ENCODE data around the gene RNU6-1.

Gene RNU6-1

DNA sequence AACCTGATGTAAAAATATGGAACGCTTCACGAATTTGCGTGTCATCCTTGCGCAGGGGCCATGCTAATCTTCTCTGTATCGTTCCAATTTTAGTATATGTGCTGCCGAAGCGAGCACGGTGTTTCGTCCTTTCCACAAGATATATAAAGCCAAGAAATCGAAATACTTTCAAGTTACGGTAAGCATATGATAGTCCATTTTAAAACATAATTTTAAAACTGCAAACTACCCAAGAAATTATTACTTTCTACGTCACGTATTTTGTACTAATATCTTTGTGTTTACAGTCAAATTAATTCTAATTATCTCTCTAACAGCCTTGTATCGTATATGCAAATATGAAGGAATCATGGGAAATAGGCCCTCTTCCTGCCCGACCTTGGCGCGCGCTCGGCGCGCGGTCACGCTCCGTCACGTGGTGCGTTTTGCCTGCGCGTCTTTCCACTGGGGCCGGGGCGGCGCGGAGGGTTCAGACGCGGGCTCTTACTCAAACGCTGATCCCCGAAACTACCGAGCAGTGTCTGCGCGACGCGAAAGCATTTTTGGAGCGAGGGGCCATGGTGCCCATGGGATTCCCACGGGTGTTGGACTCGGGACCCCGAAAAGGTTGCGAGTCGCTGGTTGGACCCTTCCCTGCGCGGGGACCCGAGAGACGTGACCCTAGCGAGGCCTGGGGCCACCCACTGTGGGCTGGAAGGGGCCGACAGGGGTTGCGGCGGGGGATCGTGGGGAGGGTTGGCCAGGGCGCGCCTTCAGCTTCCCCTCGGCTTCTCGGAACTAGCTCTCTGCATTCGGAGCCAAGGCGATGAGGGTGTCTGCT lies at the start of gene RNU6-1:
Gene RNU6-1 (minus strand): TSS at position 117 of the 820 bp plus-strand sequence.
- peak; percentile 92 for DNase-seq (ENCODE audit: low read depth)

DNA sequence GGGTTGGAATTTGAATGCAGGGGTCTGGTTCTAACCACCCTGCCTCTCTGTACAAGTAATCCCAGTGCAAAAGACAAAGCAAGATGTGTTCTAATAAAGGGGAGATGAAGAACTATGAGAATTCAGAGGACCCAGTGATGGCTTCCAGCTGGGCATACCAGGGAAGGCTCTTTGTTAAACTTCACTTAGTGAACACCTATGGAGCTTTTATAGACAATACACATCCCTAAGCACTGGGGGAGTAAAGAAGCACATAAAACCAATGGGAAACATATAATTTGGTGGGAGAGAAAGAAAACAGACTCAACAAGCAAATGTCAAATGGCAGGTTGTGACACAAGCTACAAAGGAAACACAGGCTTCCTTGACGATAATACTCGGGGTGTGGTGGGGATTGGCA lies 47.9 kb upstream of the RNU6-1 start:
- no peak for DNase-seq (ENCODE audit: low read depth)

DNA sequence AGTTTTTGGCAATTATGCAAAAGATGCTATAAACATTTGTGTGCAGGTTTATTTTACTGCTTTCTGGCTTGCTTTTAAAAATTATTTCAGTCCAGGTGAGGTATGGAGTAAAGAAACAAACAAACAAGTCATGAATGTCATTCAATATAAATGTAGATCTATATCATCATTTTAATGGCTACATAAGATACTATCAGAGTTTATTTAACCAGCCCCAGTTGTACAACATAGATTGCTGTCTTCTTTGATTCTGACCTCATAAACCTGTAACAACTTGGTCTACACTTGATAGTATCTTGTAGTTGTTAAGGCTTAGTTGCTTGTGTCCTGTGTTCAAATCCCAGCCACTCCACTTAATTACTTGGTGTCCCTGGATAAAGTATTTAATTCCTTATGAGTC lies 46.0 kb upstream of the RNU6-1 start:
- DNase-seq (ENCODE audit: low read depth) = no peak

DNA sequence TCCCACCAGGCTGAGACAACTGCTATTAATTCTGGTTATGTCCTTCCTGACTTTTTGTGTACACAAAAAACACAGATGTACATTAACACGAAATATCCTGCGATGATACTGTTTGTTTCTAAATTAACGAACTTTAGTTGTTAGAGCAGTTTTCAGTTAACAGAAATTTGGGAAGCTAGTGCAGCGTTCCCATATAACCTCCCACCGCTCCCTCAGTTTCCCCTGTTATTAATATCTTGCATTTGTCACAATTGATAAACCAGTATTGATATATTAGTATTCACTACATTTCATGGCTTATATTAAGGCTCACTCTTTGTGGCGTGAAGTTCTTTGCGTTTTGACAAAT lies 45.3 kb upstream of the RNU6-1 start:
- no peak for DNase-seq (ENCODE audit: low read depth)

DNA sequence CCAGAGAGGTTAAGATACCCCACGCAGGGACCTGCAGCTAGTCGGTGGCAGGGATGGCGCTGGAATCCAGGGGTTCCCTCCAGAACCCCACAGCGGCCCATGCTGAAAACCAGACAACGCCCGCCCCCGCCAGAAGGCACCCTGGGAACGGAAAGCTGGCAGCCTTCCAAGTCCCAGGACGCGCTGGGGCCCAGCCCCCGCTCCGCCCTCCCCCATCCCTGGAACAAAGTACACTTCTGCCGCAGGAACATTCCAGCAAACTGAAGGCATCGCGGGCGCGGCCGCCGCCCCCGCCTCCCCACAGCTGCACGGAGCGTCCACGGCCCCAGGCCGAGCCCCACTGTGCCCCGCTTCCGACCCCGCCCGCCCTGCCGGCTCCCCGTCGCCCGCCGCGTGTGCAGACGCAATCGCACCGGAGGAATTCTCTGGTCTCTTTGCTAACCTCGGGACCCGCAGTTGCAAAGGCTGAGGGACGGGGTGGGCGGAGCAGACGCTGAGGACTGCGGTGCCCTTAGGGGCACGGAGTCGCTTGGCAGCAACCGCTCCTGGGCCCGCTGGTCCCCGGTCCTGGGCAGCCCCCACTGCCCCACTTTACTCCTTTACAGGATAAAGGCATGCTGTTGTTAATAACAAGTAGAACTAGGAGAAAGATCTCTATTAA lies 44.8 kb upstream of the RNU6-1 start:
- peak; percentile 32 for DNase-seq (ENCODE audit: low read depth)

DNA sequence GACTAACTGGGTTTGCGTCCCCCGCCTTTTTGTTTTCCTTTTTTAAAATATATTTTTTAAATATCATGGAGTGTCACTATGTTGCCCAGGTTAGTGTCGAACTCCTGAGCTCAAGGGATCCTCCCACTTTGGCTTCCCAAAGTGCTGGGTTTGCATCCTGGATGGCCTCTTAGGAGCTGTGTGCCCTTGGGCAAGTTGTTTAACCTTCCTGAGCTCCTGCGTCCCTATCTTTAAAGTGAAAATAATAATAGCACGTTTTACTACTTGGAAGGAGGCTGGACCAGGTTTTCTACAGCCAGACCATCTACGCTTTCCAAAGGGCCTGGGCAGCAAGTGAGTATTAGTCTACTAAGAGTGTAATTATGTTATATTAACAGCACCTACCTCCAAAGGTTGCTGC lies 44.2 kb upstream of the RNU6-1 start:
- no peak for DNase-seq (ENCODE audit: low read depth)

DNA sequence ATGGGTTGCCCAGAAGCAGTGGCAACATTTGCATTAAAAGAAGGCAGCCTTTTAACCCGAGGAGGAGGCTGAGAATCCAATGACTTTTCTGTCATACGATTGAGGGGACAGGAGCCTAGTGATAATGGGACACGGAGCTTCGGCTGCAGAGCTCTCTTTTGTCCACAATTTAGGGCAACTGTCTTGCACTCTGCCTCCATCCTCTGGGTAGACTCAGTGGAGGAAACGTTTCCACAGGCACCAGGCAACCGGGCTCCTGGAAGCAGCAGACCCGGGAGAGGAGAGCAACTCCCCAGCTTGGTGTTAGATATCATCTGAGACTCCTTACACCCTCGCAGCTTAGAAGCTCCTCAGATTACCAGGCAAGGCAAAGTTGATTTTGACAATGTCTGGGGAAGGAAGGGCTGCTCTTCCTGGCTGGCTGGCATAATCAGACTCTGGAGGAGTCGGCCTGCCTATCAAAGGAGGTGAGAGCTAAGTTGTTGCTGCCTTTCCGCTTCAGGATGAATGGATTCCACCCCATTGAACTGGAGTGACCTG lies 43.5 kb upstream of the RNU6-1 start:
- no peak for DNase-seq (ENCODE audit: low read depth)

DNA sequence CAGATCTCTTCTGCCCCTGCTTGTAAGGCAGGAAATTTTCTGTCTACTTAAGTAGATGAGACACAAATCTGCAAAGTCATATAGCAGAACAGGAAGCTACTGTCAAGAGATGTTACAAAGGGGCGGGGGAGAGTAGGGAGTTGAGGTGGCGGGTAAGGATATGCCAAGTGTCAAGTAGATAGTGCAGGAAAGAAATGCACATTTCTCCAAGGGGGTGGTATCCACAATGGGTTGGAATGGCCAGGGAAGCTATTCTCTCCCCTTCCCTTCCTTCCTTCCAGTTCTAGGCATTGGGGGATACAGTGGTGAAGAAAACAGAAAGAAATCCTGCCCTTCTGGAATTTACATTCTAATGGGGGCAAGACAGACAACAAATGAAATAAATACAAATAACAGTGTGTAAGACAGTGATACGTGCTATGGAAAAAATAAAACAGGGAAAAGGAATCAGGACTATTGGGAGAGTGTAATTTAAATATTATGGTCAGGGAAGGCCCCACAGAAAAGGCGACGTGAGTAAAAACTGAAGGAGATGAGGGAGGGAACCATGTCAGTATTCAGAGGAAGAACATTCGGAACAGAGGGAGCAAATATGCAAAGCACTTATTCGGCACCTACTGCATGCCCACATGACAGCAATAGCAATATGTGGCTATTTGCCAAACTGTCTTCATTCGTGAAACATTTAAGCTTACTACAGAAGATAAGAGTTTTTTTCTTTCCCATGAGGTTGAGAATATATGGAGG lies 42.8 kb upstream of the RNU6-1 start:
- DNase-seq (ENCODE audit: low read depth) = no peak

DNA sequence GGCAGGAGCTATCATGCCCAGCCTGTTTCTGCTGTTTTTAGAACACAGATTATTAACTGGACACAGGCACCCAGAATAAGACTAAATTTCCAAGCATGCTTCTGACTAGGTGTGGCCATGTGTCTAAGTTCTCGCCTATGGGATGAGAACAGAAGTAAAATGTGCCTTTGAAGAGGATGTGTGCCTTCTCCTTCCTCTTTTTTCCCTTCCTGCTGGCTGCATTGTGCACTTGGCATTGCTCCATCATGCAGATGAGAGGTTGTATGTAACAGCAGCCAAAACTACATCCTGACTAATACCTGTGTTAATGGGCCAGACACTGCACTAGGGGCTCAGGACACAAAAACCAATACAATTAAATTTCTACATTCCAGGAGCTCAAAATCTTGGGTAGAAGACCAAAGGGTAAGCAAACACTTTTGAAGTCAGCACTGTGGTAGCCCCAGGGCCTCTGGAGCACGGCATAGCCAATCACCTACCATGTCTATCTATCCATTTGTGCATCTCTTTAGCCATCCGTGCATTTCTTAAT lies 40.9 kb upstream of the RNU6-1 start:
- no peak for DNase-seq (ENCODE audit: low read depth)

DNA sequence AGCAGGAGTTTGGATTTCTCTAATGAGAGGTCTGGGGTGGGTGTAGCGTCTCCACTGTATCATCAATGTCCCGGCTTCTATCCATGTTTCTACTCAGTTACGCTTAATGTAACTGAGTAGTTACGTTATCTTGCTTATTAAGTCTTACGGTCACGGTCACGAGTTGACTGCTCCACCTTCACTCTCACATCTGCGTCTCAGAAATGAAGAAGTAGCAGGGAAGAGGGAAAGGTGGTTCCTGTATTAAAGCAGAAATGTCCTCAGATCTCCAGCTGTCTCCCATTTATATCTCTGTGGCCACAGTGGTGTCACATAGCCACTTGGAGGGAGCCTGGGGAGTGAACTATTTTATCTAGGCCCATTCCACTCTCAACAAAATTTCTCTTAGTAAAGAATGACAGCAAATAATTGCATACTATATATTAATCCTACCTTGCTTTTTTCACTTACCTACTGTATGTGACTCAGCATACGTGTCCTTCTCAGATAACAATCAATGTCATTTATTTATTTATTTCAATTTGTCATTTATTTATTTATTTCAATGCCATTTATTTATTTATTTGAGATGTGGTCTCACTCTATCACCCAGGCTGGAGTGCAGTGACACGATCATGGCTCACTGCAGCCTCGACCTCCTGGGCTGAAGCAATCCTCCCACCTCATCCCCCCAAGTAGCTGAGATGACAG lies 39.7 kb upstream of the RNU6-1 start:
- no peak for DNase-seq (ENCODE audit: low read depth)

DNA sequence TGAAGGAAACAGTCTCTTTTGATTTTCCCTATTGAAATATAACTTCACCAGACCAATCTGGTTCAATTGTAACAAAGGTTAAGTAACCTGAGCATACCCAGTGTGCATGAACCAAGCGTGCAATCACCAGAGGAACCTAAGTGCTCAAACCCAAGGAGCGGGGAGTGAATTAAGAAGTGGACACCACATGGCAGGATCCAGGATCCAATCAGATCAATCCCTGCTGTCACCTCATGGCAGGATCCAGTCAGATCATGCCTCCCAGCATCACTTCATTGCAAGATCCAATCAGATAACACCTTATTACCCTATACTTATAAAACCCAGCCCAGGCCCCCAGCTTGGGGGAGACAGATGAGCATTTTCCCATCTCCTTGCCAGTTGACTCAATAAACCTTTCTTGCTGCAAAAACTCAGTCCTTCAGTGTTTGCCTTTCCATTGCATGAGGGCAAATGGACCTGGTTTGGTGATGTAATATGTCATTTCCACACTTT lies 38.9 kb upstream of the RNU6-1 start:
- DNase-seq (ENCODE audit: low read depth) = no peak

DNA sequence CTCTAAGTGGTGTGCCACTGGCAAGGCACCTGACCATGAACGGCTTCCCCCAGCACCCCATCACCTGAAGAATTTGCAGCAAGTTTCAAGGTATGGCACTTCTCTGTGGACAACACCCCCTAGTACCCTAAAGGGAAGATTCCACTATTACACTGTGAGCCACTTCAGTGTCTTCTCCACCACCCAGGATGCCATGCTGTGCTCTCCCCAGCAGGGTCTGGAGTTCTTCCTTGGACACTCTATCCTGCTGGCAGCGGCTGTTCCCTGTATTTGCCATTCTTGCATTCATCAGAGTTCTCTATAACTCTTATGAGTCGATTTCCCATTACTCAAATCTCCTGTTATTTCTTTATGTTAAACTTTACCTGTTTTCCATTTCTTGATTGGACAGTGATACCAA lies 33.9 kb upstream of the RNU6-1 start:
- DNase-seq (ENCODE audit: low read depth) = no peak

DNA sequence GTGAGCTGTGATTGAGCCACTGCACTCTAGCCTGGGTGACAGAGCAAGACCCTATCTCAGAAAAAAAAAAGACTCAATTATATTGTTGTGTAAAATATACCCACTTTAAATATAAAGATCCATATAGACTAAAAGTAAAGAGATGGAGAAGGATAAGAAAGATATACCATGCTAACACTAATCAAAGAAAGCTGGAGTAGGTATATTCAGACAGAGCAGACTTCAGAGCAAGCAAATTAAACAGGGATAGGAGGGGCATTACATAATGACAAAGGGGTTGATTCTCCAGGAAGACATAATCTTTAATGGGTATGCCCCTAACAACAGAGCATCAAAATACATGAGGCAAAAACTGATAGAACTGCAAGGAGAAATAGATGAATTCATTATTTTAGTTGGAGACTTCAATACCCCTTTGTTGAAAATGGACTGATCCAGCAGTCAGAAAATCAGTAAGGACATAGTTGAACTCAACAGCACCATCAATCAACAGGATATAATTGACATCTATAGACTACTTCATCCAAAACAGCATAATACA lies 31.1 kb upstream of the RNU6-1 start:
- no peak for DNase-seq (ENCODE audit: low read depth)

DNA sequence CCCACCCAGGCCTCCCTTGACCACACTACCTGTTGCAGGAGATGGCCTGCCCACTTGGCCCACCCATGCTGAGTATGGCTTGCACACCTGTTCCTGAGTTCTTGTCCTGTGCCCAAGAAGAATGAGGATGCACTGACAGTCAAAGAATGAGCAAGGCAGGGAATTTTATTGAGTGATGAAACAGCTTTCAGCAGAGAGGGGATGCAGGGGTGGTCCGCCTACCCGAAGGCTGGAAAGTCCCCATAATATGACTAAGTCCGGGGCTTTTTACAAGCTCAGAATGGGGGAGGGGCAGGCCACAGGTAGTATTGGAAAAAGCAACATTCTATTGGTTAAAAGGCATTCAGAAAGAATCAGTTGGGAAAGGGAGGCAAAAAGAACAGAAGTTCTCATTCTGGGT lies 29.9 kb upstream of the RNU6-1 start:
- no peak for DNase-seq (ENCODE audit: low read depth)

DNA sequence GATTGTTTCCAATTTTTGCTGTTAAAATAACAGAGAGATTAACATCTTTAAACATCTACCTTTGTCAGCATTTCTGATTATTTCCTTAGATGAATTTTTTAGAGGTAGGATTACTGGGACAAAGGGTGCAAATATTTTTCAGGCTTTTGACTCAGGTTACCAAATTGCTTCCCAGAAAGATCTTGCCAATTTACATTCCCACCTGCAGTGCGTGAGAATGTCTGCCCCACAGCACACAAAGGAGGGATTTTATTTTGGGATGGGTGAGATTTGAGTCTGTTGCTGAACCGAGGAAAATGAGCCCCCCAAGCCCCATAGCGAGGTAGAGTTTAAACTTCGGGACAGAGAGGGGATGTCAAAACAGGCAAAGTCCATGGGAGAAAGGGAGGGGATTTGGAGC lies 25.9 kb upstream of the RNU6-1 start:
- DNase-seq (ENCODE audit: low read depth) = no peak

DNA sequence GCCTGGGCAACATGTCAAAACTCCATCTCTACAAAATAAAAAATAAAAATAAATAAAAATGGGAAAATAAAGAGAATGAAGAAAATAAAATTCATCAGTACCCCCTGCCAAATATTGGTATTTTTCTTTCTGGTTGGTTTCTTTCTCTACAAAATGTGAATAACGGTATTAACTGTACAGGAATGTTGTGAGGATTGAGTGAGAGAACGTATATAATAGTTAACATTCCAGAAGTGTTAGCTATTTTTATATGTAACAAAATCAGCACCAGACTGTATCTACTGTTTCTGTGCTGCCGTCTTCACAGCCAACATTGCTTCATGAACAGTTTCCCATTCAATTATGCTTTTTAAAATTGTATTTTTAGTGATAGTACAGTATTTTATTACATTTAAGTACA lies 25.5 kb upstream of the RNU6-1 start:
- no peak for DNase-seq (ENCODE audit: low read depth)

DNA sequence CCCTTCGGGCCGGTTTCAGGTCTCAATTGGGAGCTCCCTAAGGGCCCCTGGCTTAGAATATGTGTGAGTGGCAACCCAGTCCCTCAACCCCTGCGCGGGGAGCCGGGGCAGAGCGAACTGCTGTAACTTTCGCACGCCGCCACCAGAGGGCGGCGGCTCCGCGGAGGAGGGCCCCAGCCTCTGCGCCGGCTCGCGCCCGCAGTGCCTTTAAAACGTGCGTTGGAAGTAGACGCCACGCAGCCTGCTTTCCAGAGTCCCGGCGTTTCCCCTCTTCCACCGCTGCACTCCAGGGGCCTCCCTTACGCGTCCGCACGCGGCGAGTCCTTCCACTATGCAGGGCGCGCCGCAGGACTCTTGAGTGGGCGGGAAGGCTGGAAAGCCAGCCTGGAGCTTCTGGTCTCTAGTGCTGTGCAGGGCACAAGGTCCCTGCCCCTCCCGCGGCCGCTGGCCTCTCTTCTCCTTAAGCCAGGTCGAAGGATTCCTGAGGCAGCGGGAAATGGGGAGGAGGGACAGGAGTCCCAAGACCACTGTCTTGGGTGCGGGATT lies 23.7 kb upstream of the RNU6-1 start:
- peak; percentile 56 for DNase-seq (ENCODE audit: low read depth)

DNA sequence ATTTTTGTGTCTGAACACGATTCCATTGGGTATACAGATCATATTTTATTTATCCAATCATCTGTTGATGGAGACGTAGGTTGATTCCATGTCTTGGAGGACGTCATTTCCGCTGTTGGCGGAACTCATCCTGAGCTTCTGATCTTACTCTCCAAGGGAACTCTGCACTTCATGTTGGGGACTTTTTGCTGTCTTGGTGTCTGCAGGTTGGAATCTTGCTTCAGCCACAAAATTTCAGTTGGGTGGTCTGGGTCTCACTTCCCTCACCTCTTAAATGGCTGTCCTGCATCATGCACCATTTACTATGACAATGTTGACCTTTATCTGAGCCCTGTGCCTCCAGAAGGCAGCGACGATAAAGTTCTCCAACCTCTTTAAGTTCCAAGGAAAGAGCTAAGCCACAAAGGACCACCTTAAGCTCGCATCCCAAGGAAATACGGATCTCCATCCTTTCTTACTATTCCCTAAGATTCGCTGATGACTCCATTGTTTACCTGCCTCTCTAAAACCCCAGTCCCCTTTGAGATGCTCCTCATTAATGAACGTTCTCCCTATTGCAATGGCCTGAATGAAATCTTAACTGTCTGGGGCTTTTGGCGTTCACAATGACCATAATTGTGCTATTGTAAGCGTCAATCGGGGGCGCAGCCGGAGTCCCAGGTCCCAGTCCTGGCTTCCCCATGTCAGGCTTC lies 23.1 kb upstream of the RNU6-1 start:
- DNase-seq (ENCODE audit: low read depth) = no peak

DNA sequence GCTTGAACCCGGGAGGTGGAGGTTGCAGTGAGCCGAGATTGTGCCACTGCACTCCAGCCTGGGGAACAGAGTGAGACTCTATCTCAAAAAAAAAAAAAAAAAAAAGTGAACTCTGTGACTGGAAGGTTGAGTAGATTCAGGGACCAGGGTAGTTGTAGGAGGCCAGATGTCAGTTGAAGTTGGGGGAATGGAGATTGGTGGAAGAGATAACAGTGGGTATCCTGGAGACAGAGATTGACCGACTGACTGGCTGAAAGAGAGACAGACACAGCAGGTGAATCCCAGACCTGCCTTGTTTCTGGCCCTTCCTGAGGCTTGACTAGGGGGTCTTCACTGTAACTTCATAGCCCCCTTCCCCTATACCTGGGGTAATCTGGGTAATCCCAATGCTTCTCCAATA lies 22.1 kb upstream of the RNU6-1 start:
- DNase-seq (ENCODE audit: low read depth) = no peak

DNA sequence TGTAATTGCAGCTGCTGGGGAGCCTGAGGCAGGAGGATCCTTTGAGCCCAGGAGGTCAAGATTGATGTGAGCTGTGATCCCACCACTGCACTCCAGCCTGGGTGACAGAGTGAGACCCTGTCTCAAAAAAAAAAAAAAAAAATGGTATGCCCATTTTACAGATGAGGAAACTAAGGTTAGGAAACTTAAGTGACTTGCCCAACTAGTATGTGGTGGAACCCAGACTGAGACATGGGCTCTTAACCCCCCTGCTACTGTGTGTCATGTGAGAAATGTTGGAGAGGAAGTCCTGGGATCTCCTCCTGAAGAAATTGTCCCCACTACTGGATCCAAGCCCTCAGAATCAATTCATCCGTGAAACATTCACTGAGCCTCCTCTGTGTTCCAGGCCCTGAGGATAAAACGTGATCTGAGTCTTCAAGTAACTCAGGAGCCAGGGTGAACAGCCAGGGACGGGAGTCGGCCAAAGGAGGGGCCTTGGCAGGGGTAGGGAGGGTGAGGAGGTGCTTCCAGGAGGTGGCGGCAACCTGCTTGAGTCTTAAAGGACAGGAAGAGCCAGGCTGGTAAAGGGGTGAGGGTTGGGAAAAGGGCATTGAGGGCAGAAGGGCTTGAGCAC lies 19.6 kb upstream of the RNU6-1 start:
- DNase-seq (ENCODE audit: low read depth) = no peak
